HepG2 (cell line): ENCODE results near the gene ELMOD3. TPM values are rescaled to one million over a fixed set of nuclear protein-coding genes. Genes with fewer than 3 reads are reported as not detected.

Experiments used
- BRD4 ChIP-seq: sonication (generic); formaldehyde crosslinking; IDR thresholded peaks from 2 replicates; pipeline ENCODE4 v1.4.0; 2020; ENCODE audit warnings: missing genetic modification reagents
- BRF2 ChIP-seq: sonication (generic); formaldehyde crosslinking; IDR thresholded peaks from 2 replicates; pipeline ENCODE4 v1.8.1; 2022; ENCODE audit warnings: mild to moderate bottlenecking, missing genetic modification reagents
- FOSL2 ChIP-seq: sonication (generic); formaldehyde crosslinking; IDR thresholded peaks from 2 replicates; pipeline ENCODE4 v1.4.0; 2020; ENCODE audit warnings: missing genetic modification reagents
- ISL2 ChIP-seq: sonication (generic); formaldehyde crosslinking; IDR thresholded peaks from 2 replicates; pipeline ENCODE4 v1.5.0; 2020; ENCODE audit warnings: missing genetic modification reagents
- MEIS1 ChIP-seq: sonication (generic); formaldehyde crosslinking; IDR thresholded peaks from 2 replicates; pipeline ENCODE4 v1.9.0; 2021; ENCODE audit warnings: mild to moderate bottlenecking, missing genetic modification reagents, moderate library complexity, borderline replicate concordance
- MYC ChIP-seq: sonication (generic); formaldehyde crosslinking; IDR thresholded peaks from 2 replicates; pipeline ENCODE4 v1.9.0; 2021; ENCODE audit warnings: missing genetic modification reagents, borderline replicate concordance
- NFYB ChIP-seq: sonication (generic); formaldehyde crosslinking; IDR thresholded peaks from 2 replicates; pipeline ENCODE4 v1.4.0; 2020; ENCODE audit warnings: missing genetic modification reagents
- NR3C1 ChIP-seq: sonication (generic); formaldehyde crosslinking; IDR thresholded peaks from 2 replicates; pipeline ENCODE4 v1.4.0; 2020; ENCODE audit warnings: missing genetic modification reagents
- PHF20 ChIP-seq: sonication (generic); formaldehyde crosslinking; IDR thresholded peaks from 2 replicates; pipeline ENCODE4 v1.5.0; 2020; ENCODE audit warnings: mild to moderate bottlenecking, missing genetic modification reagents
- PHF5A ChIP-seq: IDR thresholded peaks from one replicate; pipeline ENCODE4 v1.6.1; 2018; ENCODE audit warnings: low read depth, missing genetic modification reagents; ENCODE audit not compliant: unreplicated experiment
- PRDM15 ChIP-seq: sonication (generic); formaldehyde crosslinking; IDR thresholded peaks from 2 replicates; pipeline ENCODE4 v1.4.0; 2020; ENCODE audit warnings: missing genetic modification reagents
- SUZ12 ChIP-seq: fragments of 150-350 bp; IDR thresholded peaks from 2 replicates; pipeline ENCODE4 v1.6.1; 2014; ENCODE audit warnings: low read depth, low read length
- ZBED4 ChIP-seq: sonication (generic); formaldehyde crosslinking; IDR thresholded peaks from 2 replicates; pipeline ENCODE4 v1.4.0; 2020; ENCODE audit warnings: missing genetic modification reagents, borderline replicate concordance
- ZBTB14 ChIP-seq: sonication (generic); formaldehyde crosslinking; IDR thresholded peaks from 2 replicates; pipeline ENCODE4 v1.4.0; 2020; ENCODE audit warnings: missing genetic modification reagents
- ZFP36L2 ChIP-seq: sonication (generic); formaldehyde crosslinking; IDR thresholded peaks from 2 replicates; pipeline ENCODE4 v1.4.0; 2020; ENCODE audit warnings: missing genetic modification reagents
- ZNF235 ChIP-seq: sonication (generic); formaldehyde crosslinking; IDR thresholded peaks from 2 replicates; pipeline ENCODE4 v1.8.1; 2023; ENCODE audit warnings: mild to moderate bottlenecking, missing genetic modification reagents, borderline replicate concordance
- ZNF432 ChIP-seq: sonication (generic); formaldehyde crosslinking; IDR thresholded peaks from 2 replicates; pipeline ENCODE4 v1.5.0; 2020; ENCODE audit warnings: missing genetic modification reagents, mild to moderate bottlenecking, borderline replicate concordance
- ZNF672 ChIP-seq: sonication (generic); formaldehyde crosslinking; IDR thresholded peaks from 2 replicates; pipeline ENCODE4 v1.8.1; 2022; ENCODE audit warnings: missing genetic modification reagents
- ZNF839 ChIP-seq: sonication (generic); formaldehyde crosslinking; IDR thresholded peaks from 2 replicates; pipeline ENCODE4 v1.4.0; 2020; ENCODE audit warnings: missing genetic modification reagents, mild to moderate bottlenecking, borderline replicate concordance
- polyA plus RNA-seq, 8 experiments: library from polyadenylated mRNA; depleted of rRNA in 3 of 8; stranded (reverse) in 7 of 8; unstranded in 1 of 8; fragments of >200 nt; fragmentation: Illumina TruSeq in 4 of 8; extraction: Trizol in 4 of 8; gene quantifications; 2 replicates each; pipeline versions ENCODE4 v1.2.1 to v1.2.3, GENCODE V29; 2011 to 2016; ENCODE audit warnings: low read depth in 4 of 8, missing spikeins in 1 of 8, mixed read lengths in 1 of 8; ENCODE audit not compliant: insufficient read depth in 1 of 8
- total RNA-seq, 5 experiments: library from RNA; depleted of rRNA; stranded (reverse); fragments of >200 nt; fragmentation: Illumina TruSeq; extraction: Trizol; gene quantifications; 2 replicates each; pipeline ENCODE4 v1.2.3, GENCODE V29; 2016; ENCODE audit warnings: low read depth in 1 of 5

Gene ELMOD3
- total and polyA plus RNA-seq, 2 of the 13 experiments (the other 11 are each of a cell fraction or from before 2014, with no cell fraction given), result 13.3 to 19.5 TPM

- TF ChIP-seq ZBED4 (peak; percentile 72), NR3C1 (no peak), BRD4 (peak; percentile 35), FOSL2 (CRISPR knock-in tag) (peak; percentile 75), SUZ12 (no peak), ZNF839 (CRISPR knock-in tag) (no peak), ZNF235 (CRISPR knock-in tag) (no peak; the same call in 1 of the 2 replicates), MEIS1 (CRISPR knock-in tag) (peak; percentile 53; the same call in 1 of the 2 replicates), PRDM15 (CRISPR knock-in tag) (no peak), ISL2 (CRISPR knock-in tag) (no peak), PHF5A (CRISPR knock-in tag) (peak; percentile 4), MYC (CRISPR knock-in tag) (no peak; the same call in 1 of the 2 replicates), NFYB (CRISPR knock-in tag) (0 out of 2 replicates have a peak, but pooled peaks have one; percentile 11), ZFP36L2 (no peak; the same call in 1 of the 2 replicates), PHF20 (CRISPR knock-in tag) (peak; percentile 4; the same call in 1 of the 2 replicates), ZNF432 (no peak), ZBTB14 (CRISPR knock-in tag) (no peak), BRF2 (CRISPR knock-in tag) (peak; percentile 2; the same call in 1 of the 2 replicates), ZNF672 (no peak)
Observed at GRCh38 chr2:85420536-85421259, 66.1 kb downstream of the ELMOD3 start (continued).
